GM12873 (cell line): ENCODE measurements around the gene TMX2.

Source experiments
- TF ChIP-seq, protein P1 (sequence below): IDR thresholded peaks from 2 replicates; pipeline ENCODE4 v1.5.1; 2012; ENCODE audit warnings: low read depth, mild to moderate bottlenecking, moderate library complexity, low read length, control low read depth; ENCODE audit not compliant: insufficient read depth; ENCODE audit errors: missing control alignments

The TMX2 gene

DNA sequence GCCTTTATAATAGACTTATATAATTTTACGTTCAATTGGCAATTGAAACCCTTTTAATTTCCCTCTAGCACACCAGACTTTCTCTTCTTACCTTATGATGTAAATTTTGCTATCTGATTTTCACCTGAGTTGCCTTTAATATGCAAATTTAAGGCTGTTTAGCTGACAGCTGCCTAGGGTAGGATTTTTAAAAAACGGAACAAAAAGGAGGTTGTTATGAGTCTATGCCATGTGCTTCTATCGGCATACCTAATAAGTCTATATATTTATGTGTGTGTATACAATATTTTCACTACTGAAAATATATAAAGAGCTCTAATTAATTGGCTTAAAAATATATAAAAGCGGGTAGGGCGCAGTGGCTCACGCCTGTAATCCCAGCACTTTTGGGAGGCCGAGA lies 17.1 kb downstream of the TMX2 start:
- TF ChIP-seq, protein P1, sequence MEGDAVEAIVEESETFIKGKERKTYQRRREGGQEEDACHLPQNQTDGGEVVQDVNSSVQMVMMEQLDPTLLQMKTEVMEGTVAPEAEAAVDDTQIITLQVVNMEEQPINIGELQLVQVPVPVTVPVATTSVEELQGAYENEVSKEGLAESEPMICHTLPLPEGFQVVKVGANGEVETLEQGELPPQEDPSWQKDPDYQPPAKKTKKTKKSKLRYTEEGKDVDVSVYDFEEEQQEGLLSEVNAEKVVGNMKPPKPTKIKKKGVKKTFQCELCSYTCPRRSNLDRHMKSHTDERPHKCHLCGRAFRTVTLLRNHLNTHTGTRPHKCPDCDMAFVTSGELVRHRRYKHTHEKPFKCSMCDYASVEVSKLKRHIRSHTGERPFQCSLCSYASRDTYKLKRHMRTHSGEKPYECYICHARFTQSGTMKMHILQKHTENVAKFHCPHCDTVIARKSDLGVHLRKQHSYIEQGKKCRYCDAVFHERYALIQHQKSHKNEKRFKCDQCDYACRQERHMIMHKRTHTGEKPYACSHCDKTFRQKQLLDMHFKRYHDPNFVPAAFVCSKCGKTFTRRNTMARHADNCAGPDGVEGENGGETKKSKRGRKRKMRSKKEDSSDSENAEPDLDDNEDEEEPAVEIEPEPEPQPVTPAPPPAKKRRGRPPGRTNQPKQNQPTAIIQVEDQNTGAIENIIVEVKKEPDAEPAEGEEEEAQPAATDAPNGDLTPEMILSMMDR: no peak

DNA sequence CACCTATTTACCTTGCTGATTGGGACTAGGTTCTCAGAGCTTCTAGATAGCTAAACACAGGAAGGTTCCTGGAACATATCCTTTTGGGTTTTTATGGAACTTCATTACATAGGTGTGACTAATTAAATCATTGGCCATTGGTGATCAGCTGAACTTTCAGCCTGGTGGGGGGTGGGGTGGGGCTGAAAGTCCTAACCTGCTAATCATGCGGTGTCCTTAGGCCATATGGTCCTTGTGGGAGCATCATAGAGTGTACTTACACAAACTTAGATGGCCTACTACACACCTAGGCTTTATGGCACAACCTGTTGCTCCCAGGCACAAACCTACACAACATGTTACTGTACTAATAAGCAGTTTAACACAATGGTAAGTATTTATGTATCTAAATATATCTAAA lies 20.3 kb downstream of the TMX2 start:
- TF ChIP-seq, protein P1: no peak

DNA sequence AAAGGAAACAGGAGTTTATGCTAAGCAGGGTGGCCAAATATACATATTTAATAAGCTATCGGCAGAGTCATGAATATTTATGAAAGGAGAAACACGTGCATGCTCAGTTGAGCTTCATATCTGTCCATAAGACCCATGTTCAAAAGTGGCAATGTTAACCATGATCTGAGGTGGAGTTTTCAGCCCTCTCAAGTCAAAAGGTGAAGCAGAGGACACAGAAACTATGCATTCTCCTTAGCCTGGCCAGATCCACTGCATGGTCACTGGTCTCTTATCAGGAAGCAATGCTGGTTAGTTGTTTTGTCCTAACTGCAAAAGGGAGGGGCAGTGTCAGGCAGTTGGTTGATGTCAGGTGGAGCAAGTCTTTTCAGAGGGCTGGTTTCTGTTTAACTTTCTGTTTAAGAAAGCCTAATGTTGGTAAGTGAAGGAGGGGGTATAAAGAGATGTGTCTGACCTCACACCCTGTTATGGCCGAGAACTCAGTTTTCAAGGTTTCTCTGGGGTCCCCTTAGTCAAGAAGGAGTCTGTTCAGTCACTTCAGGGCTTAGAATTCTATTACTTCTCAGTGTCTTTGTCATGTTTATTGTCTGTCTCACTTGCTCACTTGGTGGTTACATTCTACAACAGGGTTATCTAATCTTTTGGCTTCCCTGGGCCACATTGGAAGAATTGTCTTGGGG lies 23.4 kb downstream of the TMX2 start:
- TF ChIP-seq, protein P1: no peak

DNA sequence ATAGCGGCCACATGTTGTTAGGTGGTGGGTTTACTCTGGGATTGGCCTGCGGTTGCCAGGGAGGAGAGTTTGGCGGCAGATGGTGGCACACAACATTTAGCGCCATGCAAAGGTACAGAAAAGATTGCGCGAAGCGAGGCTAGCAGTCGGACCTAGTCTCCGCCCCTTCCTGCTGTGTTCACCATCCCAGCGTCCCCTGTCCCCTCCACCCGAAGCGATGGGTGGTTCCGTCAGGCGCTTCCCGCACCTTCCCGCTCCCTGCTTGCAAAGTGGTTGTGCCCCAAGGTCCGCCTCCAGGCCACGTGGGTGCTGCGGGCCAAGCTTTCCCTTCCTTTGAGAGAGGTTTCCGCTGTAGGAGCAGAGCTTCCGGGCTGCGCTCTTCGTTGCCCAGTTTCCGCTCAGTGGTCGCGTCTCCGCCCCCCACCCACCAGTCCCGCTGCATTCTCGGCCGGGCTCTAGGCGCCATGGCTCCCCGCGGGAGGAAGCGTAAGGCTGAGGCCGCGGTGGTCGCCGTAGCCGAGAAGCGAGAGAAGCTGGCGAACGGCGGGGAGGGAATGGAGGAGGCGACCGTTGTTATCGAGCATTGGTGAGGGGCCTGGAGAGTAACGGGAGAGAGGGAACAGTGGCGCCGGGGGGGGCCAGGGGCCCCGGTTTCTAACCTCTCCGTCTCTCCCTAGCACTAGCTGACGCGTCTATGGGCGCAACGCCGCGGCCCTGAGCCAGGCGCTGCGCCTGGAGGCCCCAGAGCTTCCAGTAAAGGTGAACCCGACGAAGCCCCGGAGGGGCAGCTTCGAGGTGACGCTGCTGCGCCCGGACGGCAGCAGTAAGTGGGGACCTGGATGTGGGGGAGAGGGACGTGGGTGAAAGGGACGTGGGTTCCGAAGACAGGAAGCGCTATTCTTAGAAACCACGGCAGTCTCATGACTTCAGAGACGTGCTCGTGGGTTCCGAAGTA lies 29.0 kb downstream of the TMX2 start, which contains the start of gene SELENOH:
Gene SELENOH, plus strand, starts transcription at position 360 of the 955 bp plus-strand sequence. Its CDS starts 105 bp downstream, at position 465.
- TF ChIP-seq, protein P1: no peak

DNA sequence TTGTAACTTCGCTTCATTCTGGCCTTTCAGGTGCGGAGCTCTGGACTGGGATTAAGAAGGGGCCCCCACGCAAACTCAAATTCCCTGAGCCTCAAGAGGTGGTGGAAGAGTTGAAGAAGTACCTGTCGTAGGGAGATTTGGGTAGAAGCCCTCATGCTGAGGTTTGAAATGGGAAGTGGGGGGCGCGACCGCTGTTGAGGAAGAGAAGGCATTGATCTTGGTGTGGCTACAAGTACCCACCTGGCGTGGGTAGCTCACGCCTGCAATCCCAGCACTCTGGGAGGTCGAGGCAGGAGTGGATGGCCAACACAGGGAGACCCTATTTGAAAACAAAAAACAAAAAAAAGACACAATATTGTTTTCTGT lies 29.7 kb downstream of the TMX2 start:
- TF ChIP-seq, protein P1: no peak

DNA sequence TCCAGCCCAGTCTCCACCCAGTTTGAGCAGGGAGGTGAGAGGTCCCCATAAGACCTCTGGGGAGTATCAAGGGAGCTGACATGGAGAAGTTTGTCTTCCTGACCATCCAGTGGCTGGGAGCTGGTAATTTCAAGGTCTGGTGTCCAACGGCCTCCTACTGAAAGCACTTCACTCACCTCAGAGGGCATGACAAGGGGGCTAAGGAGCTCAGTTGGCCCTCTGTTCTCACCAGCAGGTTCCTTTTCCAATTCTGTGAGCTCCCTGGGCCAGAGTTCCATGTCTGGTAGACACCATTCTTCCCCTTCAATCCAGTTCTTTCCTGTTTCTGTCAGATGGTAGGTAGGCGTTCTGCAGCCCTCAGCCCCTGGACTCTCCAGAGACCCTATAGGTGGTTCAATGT lies 32.0 kb downstream of the TMX2 start:
- TF ChIP-seq, protein P1: no peak

DNA sequence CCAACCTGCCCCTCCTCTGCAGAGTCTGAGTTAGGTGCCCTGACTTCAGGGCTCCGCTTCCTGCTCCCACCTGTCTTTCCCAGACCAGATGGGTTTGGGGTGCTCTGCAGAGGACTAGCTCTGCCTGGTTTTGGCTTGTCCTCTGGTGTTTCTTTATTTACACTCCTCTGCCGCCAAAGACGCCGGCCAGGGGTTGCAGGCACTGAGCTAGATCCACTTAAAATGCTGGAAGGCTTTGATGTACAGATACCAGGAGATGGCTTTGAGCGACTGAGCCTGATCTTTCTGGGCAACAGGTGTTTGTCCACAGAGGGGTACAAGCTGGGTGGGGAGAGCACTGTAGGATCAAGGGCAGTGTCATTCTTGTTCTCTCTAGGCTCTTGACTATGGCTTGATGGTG lies 32.8 kb downstream of the TMX2 start:
- TF ChIP-seq, protein P1: no peak
